Tongue (tissue), 2 donors: ENCODE measurements around the gene PSMC3. TPM values are rescaled to one million over a fixed set of nuclear protein-coding genes. Genes with fewer than 3 reads are reported as not detected.

Experiments used
- DNase-seq: peaks from one replicate; pipeline ENCODE4 v3.0.0-alpha.2; 2015
- total RNA-seq: library from RNA; depleted of rRNA; stranded (reverse); fragments of >200 nt; gene quantifications from one replicate; pipeline ENCODE4 v1.2.3, GENCODE V29; 2014

The PSMC3 gene
- total RNA-seq, 1 donor from 2014 or later = 133 TPM

DNA sequence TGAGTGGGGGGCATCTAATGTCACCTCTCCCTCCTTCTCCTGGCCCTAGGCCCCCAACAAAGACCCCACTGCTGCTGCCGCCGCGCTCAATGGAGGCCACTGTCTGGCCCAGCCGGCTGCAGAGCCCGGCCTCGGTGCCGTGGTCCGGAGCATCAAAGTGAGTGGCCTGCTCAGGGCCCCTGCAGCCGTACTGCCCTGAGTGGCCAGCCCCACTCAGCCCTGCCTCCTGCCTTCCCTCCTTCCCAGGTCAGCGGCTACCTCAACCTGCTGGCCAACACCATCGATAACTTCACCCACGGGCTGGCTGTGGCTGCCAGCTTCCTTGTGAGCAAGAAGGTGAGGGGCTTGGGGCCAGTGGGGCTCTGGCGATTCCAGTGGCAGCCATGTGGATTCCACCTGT lies 12.9 kb downstream of the PSMC3 start:
- DNase-seq = no peak

- no peak for DNase-seq
Measured at GRCh38 chr11:47411884-47412746, 14.1 kb downstream of the PSMC3 start.

- no peak for DNase-seq
Measured at GRCh38 chr11:47410370-47411264, 15.6 kb downstream of the PSMC3 start.

DNA sequence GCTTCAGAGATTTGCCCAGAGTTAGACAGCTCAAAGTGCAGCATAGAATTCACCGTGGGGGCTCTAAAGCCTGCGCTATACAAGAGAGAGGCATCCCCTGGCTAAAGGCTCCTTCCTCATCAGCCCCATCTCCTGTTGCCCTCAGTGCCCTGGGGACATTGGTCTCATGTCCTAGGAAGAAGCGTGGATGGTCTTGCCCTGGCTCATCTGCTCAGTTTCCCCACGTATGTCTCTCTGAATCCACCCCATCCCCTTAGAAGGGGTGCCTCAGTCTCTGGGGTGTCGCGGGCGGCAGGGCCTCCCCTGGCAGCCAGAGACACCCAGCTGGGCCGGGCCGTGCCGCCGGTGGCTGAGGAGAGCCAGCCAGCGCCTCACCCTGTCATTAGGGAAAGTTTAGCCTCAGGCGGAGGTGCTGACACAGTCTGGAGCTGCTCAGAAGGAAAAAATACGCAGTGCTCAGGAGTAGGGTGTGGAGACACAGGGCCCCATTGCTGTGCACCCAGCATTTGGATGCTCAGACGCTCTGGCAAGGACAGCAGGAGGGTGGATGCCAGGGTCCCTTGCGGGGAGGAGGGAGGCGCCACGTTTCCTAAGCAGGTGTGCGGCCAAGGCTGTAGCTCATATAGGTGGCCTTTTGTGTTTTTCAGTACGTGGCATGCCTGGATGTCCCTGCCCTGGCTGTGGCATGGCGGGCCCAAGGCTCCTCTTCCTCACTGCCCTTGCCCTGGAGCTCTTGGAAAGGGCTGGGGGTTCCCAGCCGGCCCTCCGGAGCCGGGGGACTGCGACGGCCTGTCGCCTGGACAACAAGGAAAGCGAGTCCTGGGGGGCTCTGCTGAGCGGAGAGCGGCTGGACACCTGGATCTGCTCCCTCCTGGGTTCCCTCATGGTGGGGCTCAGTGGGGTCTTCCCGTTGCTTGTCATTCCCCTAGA lies 16.5 kb downstream of the PSMC3 start:
- no peak for DNase-seq

DNA sequence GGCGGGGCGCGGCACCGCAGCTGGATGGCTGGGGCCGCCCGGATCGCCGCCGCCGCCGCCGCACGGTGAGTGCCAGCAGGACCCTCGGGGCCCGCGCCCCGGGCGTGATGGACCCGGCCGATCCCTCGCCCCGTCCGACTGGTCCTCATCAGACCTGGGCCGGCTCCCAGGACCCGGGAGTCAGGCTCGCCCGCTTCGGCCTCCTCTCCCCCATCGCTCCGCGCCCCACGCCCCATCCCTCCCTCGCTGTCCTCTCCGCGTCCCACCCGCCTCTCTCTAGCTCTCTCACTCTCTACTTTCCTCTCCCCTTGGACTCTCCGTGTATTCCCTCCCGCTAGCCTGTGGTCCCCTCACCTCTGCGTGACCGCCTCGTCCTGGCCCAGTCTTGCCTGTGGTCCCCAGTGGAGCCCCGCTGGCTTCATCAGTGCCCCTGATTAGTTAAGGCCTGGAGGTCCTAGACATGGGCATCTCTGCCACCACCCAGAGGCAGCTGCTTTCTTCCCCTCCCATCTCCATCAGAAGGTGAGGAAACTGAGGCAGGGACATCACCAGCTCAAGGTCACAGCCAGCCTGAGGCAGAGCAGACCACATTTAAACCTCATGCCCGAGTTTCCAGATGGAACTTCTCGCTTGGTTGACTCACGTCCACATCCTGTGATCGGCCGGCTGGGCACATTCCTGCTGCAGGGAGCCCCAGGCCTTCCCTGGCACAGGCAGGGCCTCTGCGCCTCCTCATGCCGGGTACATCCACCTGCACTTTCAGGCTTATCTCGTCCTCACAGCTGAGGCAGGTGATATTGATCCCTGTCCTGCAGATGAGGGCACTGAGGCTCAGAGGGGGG lies 17.4 kb downstream of the PSMC3 start:
- DNase-seq = no peak

- peak; percentile 98 for DNase-seq
Measured at GRCh38 chr11:47407746-47408590, 18.3 kb downstream of the PSMC3 start, which contains the start of gene SLC39A13. TSS of gene SLC39A13 (plus strand) at chr11:47408590. CDS start at chr11:47410095, 1,505 bp downstream.

- no peak for DNase-seq
Measured at GRCh38 chr11:47406896-47407745, 19.1 kb downstream of the PSMC3 start.

GRCh38 chr11:47403571-47403970 lies 22.7 kb downstream of the PSMC3 start:
- DNase-seq = no peak

- DNase-seq = no peak
Measured at GRCh38 chr11:47403135-47403534, 23.1 kb downstream of the PSMC3 start.

GRCh38 chr11:47400768-47401279 lies 25.4 kb downstream of the PSMC3 start:
- DNase-seq = no peak

- peak; percentile 44 for DNase-seq
Measured at GRCh38 chr11:47399860-47400767, 26.1 kb downstream of the PSMC3 start.

GRCh38 chr11:47398551-47398950 lies 27.7 kb downstream of the PSMC3 start:
- DNase-seq = no peak

DNA sequence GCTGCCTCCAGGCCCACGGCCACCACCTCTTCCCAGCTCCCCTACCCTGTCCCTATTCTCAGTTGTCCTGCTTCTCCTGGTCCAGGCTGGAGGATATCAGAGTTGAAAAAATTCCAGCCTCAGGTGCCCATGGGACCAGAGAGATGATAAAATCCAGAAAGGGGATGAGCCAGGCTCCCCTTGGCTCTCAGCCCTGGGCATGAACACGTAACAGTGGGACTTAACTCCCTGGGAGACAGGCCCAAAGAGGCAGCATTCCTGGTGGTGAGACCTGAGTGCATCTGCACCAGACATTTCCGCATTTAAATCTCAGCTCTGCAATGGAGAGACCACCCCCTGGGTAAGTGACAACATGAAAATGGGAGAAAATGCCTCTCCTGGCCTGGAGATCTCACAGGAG lies 28.2 kb downstream of the PSMC3 start:
- no peak for DNase-seq

GRCh38 chr11:47396049-47396320 lies 30.3 kb downstream of the PSMC3 start:
- DNase-seq = no peak

- DNase-seq = no peak
Measured at GRCh38 chr11:47395223-47396048, 30.8 kb downstream of the PSMC3 start.

DNA sequence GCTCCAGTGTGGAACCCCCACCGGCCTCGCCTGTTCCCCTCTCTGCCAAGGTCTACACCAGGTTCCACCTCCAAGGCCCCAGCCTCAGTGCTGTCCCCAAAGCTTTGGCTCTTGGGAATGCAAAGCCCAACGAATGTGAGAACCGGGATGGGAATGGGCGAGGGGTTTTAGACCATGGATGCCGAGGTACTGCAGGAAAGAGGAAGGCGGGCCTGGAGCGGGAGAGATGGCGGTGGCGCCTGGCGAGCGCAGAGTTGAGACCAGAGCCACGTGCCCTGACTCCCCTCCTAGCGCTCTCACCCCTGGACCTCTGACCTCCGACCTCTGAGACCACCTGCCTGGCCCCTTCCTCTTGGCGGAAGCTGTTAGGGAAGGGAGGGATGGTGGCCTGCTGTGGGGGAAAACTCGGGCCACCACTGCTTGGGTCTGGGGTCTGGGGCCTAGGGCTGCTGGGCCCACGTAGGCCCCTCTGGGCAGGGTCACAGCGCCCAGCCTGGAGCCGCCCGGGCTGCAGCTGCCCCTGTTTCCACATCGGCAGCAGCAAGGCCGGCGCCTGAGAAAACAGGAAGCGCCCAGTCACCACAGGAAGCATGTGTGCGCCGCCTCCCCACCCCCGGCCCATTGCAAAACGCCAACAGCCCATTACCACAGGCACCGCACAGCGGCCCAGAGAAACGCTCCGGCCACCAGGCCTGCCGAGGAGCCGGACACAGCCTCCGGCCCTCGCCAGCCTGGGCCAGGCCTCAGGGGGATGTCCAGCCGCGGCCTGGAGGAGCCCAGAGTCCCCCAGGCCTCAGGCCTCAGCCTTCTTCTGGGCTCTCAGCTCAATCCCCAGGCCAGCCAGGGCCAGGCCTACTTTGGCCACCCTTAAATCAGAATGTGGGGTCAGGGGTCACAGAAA lies 31.7 kb downstream of the PSMC3 start:
- no peak for DNase-seq
